ENCODE measurements around the gene SYT9. TPM values are rescaled to one million over a fixed set of nuclear protein-coding genes. Genes with fewer than 3 reads are reported as not detected.

SYT9 gene
- total and polyA plus RNA-seq, 9 of the 15 experiments (the other 6 are each of a cell fraction or from before 2014, with no cell fraction given) = 0.01 TPM; not detected in 8

GRCh38 chr11:7204778-7205177 is 46.9 kb upstream of the SYT9 start (continued):
- TF ChIP-seq ZC3H4 (CRISPR knock-in tag; IDR thresholded peaks at IDR 0.05; ENCODE audit: borderline replicate concordance) (no peak), CBX8 (IDR thresholded peaks at IDR 0.05; ENCODE audit: borderline replicate concordance, extremely low read depth, low read depth, low read length, poor library complexity, severe bottlenecking) (no peak), TAL1 (IDR thresholded peaks at IDR 0.05) (no peak), PRMT5 (CRISPR knock-in tag; IDR thresholded peaks at IDR 0.05) (no peak), MED1 (CRISPR knock-in tag; IDR thresholded peaks at IDR 0.05; ENCODE audit: borderline replicate concordance) (no peak), MECOM (CRISPR knock-in tag; IDR thresholded peaks at IDR 0.05) (no peak), MLLT1 (IDR thresholded peaks at IDR 0.05) (no peak), RBBP5 (IDR thresholded peaks at IDR 0.05; ENCODE audit: borderline replicate concordance, insufficient read depth, low read length, poor library complexity, severe bottlenecking) (no peak), JUN (IDR thresholded peaks at IDR 0.05; ENCODE audit: borderline replicate concordance, low read depth, low read length) (no peak), JUN (CRISPR knock-in tag; IDR thresholded peaks at IDR 0.05; ENCODE audit: borderline replicate concordance) (no peak)

- Histone ChIP-seq H3K4me3 (no peak overlapping the region), H3K27ac (ENCODE audit: extremely low read depth, low read depth, low read length) (no peak overlapping the region), H3K79me2 (ENCODE audit: control insufficient read depth, insufficient read depth, low read length) (no peaks in the 10 kb centered on the region), H4K20me1 (replicated peaks; ENCODE audit: control insufficient read depth, insufficient read depth, low read length) (no peaks in the 10 kb centered on the region), H3K4me2 (ENCODE audit: insufficient read depth, low read length) (no peak overlapping the region), H3K27me3 (ENCODE audit: control insufficient read depth in 2 of 2, insufficient read depth in 2 of 2, low read length in 2 of 2) (no peaks in the 10 kb centered on the region), H3K36me3 (ENCODE audit: control insufficient read depth, insufficient read depth, low read length) (no peaks in the 10 kb centered on the region), H3K4me1 (replicated peaks in 1 of 2; ENCODE audit: control insufficient read depth in 2 of 2, insufficient read depth in 2 of 2, low read length in 2 of 2) (no peaks in the 10 kb centered on the region), H3K9ac (ENCODE audit: insufficient read depth in 1 of 2, low read depth in 2 of 2, low read length in 2 of 2) (no peak overlapping the region), H3K9me1 (ENCODE audit: control insufficient read depth, insufficient read depth, low read length) (no peaks in the 10 kb centered on the region), H2AFZ (ENCODE audit: low read depth, low read length) (no peak overlapping the region), H3K9me3 (replicated peaks; ENCODE audit: control insufficient read depth, insufficient read depth, low read depth, low read length) (no peaks in the 10 kb centered on the region)
- POLR2A ChIA-PET = no interaction called here
- peak in 1 of 4 experiments; percentile 6 for DNase-seq (ENCODE audit: extremely low read depth in 1 of 4, low spot score in 3 of 4)
- FAIRE-seq = no peak
- no peak for ATAC-seq
- TF ChIP-seq TOE1 (IDR thresholded peaks at IDR 0.05; ENCODE audit: borderline replicate concordance) (no peak), TOE1 (CRISPR knock-in tag; IDR thresholded peaks at IDR 0.05; ENCODE audit: borderline replicate concordance, low read depth) (no peak), CLOCK (CRISPR knock-in tag; IDR thresholded peaks at IDR 0.05; ENCODE audit: borderline replicate concordance) (no peak), NFIC (IDR thresholded peaks at IDR 0.05) (peak; percentile 94), BRD9 (IDR thresholded peaks at IDR 0.05; ENCODE audit: low read depth, partially characterized antibody) (no peak), NFIX (CRISPR knock-in tag; IDR thresholded peaks at IDR 0.05; ENCODE audit: low read depth) (peak; percentile 81), SRSF7 (optimal IDR thresholded peaks at IDR 0.05; ENCODE audit: low read depth, low read length) (no peak)
- BruUV-seq (replicated peaks) = no TSS peak
- CTCF ChIA-PET (ENCODE audit: low intra/inter-chr PET ratio) = no interaction called here
- 1% methylated on average over 7 of the region's 7 CpGs for WGBS (ENCODE audit: insufficient coverage, low coverage, missing lambda C conversion rate)
- intact Hi-C loops (cut with micrococcal nuclease) (no loop called here), in situ Hi-C loops (cut with MboI) (no loop called here)
These were observed 43.3 kb upstream of the SYT9 start for GRCh38 chr11:7208391-7208790.
